Gastroesophageal sphincter (tissue), 4 donors: Measurements from ENCODE around the gene PPL. TPM values are rescaled to one million over a fixed set of nuclear protein-coding genes. Genes with fewer than 3 reads are reported as not detected.

Source experiments
- ATAC-seq: fragments of 150-250 bp; one replicate; pipeline ENCODE4 v1.9.1; 2016; ENCODE audit warnings: mild to moderate bottlenecking, moderate library complexity
- H3K27ac ChIP-seq, 4 donors: fragments of 200-600 bp; sonication (generic) in 3 of 4; 1 replicate in 3 of 4; 2 replicates in 1 of 4; pipeline ENCODE4 v1.5.1; 2016 to 2019
- H3K27me3 ChIP-seq: fragments of 200-600 bp; sonication (generic); one replicate; pipeline ENCODE4 v1.5.1; 2019
- H3K36me3 ChIP-seq, 2 donors: fragments of 200-600 bp; sonication (generic); one replicate each; pipeline ENCODE4 v1.5.1; 2019; ENCODE audit warnings: control low read depth in 1 of 2
- H3K4me1 ChIP-seq, 3 donors: fragments of 200-600 bp; sonication (generic); 1 replicate in 2 of 3; 2 replicates in 1 of 3; pipeline ENCODE4 v1.5.1; 2016 to 2019; ENCODE audit warnings: control low read depth in 2 of 3
- H3K4me3 ChIP-seq, 2 donors: fragments of 200-600 bp; sonication (generic); one replicate each; pipeline ENCODE4 v1.5.1; 2019; ENCODE audit warnings: mild to moderate bottlenecking in 1 of 2, moderate library complexity in 1 of 2
- H3K9me3 ChIP-seq, 3 donors: fragments of 200-600 bp; sonication (generic); one replicate each; pipeline ENCODE4 v1.5.1; 2017 to 2019; ENCODE audit warnings: control low read depth in 2 of 3
- CTCF ChIP-seq, 4 experiments: fragments of 200-600 bp in 2 of 4; fragments of 450-650 bp in 2 of 4; sonication (generic) in 1 of 4; IDR thresholded peaks; one replicate each; pipeline ENCODE4 v1.5.1; 2017 to 2019; ENCODE audit warnings: antibody characterized with exemption in 4 of 4, mild to moderate bottlenecking in 2 of 4, moderate library complexity in 2 of 4
- EP300 ChIP-seq: sonication (generic); formaldehyde crosslinking; IDR thresholded peaks from one replicate; pipeline ENCODE4 v1.6.1; 2017; ENCODE audit warnings: antibody characterized with exemption, mild to moderate bottlenecking
- POLR2A ChIP-seq, 2 donors: fragments of 450-650 bp; IDR thresholded peaks; one replicate each; pipeline ENCODE4 v1.6.1; 2017; ENCODE audit warnings: antibody characterized with exemption in 2 of 2, mild to moderate bottlenecking in 2 of 2, moderate library complexity in 1 of 2
- POLR2AphosphoS5 ChIP-seq: sonication (generic); formaldehyde crosslinking; IDR thresholded peaks from one replicate; pipeline ENCODE4 v1.6.1; 2017; ENCODE audit warnings: antibody characterized with exemption
- whole genome bisulfite sequencing, 2 donors: methylation state at CpG; one replicate each; pipeline ENCODE4 v1.1.5; 2018; ENCODE audit warnings: low coverage in 1 of 2; 5-methylcytosine and 5-hydroxymethylcytosine counted together
- total RNA-seq, 4 donors: library from RNA; depleted of rRNA; stranded (reverse); fragments of >200 nt; gene quantifications; one replicate each; pipeline ENCODE4 v1.1.0, GENCODE V29; 2016

PPL gene
- total RNA-seq, 4 donors from 2014 or later = 53.7 to 82.5 (median 76.5) TPM

DNA sequence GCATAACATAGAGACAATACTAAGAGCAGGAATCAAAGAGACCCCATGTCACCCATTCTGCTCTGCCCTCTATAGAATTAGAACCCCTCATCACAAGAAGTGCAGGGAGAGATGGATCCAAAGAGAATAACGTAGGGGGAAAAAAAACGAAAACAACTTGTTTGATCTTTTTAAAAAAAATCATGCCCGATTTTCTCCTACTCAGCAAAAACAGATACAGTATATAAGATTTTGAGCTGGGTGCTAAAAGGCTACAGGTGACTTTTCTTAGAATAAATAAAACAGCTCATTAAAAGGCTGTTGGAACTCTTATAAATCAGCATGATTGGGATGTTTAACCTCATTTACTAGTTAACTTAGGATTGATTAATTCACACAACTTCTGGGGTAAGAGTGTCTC is 72.2 kb downstream of the PPL start:
- 49 to 75% methylated on average over 3 of the region's 3 CpGs for WGBS, 2 donors

DNA sequence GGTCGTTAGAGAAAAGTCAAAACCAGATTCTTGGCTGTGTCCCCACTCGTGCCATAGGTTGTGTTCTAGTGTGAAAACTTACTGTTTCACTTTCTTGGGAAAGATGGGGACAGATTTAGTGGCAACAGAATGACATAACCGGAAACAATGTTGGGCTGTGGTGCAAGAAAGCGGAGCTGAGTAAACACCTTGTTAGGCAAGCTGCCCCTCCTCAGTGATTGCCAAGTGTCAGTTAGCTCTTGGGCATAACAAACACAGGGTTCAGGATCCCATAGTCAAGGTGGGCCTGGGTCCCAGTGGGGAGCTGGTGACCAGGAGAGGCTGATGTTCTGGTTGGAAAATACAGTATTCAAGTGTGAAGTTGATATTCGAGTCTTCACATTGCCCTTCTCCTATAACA is 74.3 kb downstream of the PPL start:
- H3K4me3 ChIP-seq = no peak overlapping the region
- no peaks in the 10 kb centered on the region for H3K9me3 ChIP-seq
- peaks cover 0 to 17% (median 0%) of the 10 kb centered on the region in 3 donors for H3K4me1 ChIP-seq
- H3K27ac ChIP-seq = no peak overlapping the region
- no peaks in the 10 kb centered on the region for H3K27me3 ChIP-seq
- 50 to 77% methylated on average over 3 to 5 of the region's 5 CpGs for WGBS, 2 donors
- TF ChIP-seq EP300 (no peak), POLR2AphosphoS5 (no peak), CTCF (IDR thresholded peaks at IDR 0.05) (no peak), POLR2A (IDR thresholded peaks at IDR 0.05) (no peak)
- H3K36me3 ChIP-seq = peaks cover 0 to 65% of the 10 kb centered on the region in 2 donors
- ATAC-seq = peak; percentile 28

More for the DNA sequence above, 72.2 kb downstream of the PPL start:
- no peak for ATAC-seq
- no peak for TF ChIP-seq POLR2AphosphoS5
- TF ChIP-seq EP300 = no peak
- TF ChIP-seq POLR2A (IDR thresholded peaks at IDR 0.05) = no peak
- no peak for TF ChIP-seq CTCF (IDR thresholded peaks at IDR 0.05)
- peaks cover 0 to 12% (median 0%) of the 10 kb centered on the region in 3 donors for H3K4me1 ChIP-seq
- H3K36me3 ChIP-seq = peaks cover 0 to 64% of the 10 kb centered on the region in 2 donors
- H3K4me3 ChIP-seq = no peak overlapping the region
- H3K27me3 ChIP-seq = no peaks in the 10 kb centered on the region
- H3K27ac ChIP-seq = no peak overlapping the region
- no peaks in the 10 kb centered on the region for H3K9me3 ChIP-seq

GRCh38 chr16:4860727-4861342 is 76.1 kb downstream of the PPL start:
- Histone ChIP-seq H3K4me1 (peaks cover 0 to 17% (median 0%) of the 10 kb centered on the region in 3 donors), H3K27ac (no peak overlapping the region), H3K27me3 (no peaks in the 10 kb centered on the region), H3K4me3 (no peak overlapping the region), H3K36me3 (peaks cover 0 to 83% of the 10 kb centered on the region in 2 donors), H3K9me3 (no peaks in the 10 kb centered on the region)
- WGBS, 2 donors = 80 to 94% methylated on average over 6 of the region's 14 CpGs
- no peak for ATAC-seq
- TF ChIP-seq POLR2A (IDR thresholded peaks at IDR 0.05) (no peak), EP300 (no peak), POLR2AphosphoS5 (no peak), CTCF (IDR thresholded peaks at IDR 0.05) (no peak)

DNA sequence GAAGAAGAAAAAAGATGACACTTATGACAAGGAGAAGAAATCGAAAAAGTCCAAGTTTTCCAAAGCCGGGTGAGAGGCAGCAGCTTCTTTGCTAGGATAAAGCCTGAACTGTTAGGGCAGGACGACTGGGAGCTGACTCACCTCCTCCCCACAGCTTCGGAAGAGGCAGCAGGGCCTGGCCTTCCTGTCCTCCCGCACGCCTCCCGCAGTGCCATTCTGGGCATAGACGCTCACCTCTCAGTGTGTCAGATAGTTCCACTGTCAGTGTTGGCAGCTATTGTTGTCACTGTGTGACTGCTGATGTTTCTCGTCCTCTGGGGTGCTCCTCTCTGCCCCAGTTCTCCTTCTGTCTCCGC is 77.1 kb downstream of the PPL start:
- no peaks in the 10 kb centered on the region for H3K27me3 ChIP-seq
- no peak for TF ChIP-seq EP300
- TF ChIP-seq POLR2AphosphoS5 = no peak
- no peak for TF ChIP-seq CTCF (IDR thresholded peaks at IDR 0.05)
- no peak for TF ChIP-seq POLR2A (IDR thresholded peaks at IDR 0.05)
- 79% methylated on average over 10 of the region's 10 CpGs; no CpG with 5 or more reads in 1 of the 2 donors for WGBS, 2 donors
- H3K4me3 ChIP-seq = no peak overlapping the region
- peak overlapping the region in 1 of 4 donors; percentile 43 for H3K27ac ChIP-seq
- ATAC-seq = no peak
- H3K4me1 ChIP-seq = peaks cover 0 to 17% (median 0%) of the 10 kb centered on the region in 3 donors
- H3K9me3 ChIP-seq = no peaks in the 10 kb centered on the region
- H3K36me3 ChIP-seq = peaks cover 0 to 89% of the 10 kb centered on the region in 2 donors

DNA sequence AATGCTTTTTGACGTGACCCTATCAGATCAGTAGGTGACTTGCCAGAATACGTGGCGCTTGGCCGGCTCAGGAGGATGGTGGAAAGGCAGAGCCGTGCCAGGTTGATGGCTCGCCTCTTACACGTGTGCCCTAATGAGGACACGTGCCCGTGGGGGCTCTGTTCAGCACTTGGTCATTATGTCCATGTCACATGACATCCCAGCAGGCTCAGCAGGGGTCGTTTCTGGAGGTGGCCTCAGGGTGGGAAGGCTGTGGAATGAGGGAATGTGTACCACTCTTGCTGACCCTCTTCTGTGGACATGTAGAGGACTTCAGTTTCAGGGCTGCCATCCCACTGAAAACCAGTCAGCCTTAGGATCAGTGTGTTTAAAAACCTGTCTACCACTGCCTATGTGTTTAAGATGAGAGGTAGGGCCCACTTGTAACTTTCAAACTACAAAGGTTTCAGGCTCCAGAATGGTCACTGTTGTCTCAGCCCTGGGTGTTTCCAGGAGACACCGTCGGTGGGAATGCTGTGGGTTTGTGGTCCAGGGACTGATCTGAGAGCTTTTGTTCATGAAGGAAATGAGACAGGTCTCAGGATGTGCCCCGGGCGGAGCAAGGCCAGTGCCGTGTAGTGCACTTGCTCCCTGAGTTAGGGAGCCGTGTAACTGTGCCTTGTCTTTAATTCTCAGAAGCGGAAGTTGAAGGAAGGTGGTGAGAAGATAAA is 77.6 kb downstream of the PPL start:
- Histone ChIP-seq H3K27ac (peak overlapping the region in 2 of 4 donors; percentile 15 to 43), H3K9me3 (no peaks in the 10 kb centered on the region), H3K36me3 (peaks cover 0 to 94% of the 10 kb centered on the region in 2 donors), H3K4me1 (peaks cover 0 to 17% (median 0%) of the 10 kb centered on the region in 3 donors), H3K27me3 (no peaks in the 10 kb centered on the region), H3K4me3 (no peak overlapping the region)
- WGBS, 2 donors = 89 to 91% methylated on average over 4 to 10 of the region's 17 CpGs
- TF ChIP-seq POLR2AphosphoS5 (no peak), EP300 (no peak), POLR2A (IDR thresholded peaks at IDR 0.05) (no peak), CTCF (IDR thresholded peaks at IDR 0.05) (no peak)
- ATAC-seq = no peak
